ENCODE data around the gene PRPF19.

PRPF19 gene

DNA sequence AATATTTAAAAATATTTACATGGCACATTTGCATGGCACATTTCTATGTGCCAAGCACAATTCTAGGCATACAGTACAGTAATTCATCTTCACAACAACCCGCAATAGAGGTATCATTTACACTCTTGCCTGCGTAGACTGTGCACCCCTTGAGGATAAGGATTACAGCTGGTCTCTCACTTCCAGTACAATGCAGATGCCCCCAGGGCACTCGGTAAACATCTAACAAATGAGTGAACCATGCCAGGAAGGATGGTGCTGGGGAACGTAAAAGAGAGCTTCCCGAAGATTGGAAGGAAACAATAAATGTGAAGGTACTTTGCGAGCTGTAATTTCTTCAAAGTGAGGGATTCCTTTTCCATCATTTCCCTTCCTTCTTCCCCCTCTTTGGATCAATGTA is 1.3 kb downstream of the PRPF19 start:
- DNase-seq (ENCODE audit: low spot score): no peak

DNA sequence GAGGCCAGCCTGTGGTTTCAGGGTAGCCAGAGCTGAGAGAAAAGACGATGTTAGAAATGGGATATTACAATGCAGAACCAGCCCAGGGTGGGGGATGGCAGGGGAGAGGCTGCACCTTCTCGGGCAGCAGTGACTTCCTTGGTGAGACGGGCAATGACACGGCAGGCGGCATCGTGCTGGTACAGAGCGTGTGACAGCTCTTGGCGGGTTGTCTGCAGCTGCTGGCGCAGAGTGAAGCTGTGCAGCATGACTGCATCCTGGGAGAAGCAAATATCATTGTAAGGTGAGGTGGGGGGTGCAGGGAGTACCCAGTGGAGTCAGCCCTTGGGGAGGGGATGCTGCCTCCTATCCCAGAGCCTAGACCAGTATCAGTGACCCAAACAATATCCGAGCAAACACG is 3.8 kb downstream of the PRPF19 start:
- no peak for DNase-seq (ENCODE audit: low spot score)

DNA sequence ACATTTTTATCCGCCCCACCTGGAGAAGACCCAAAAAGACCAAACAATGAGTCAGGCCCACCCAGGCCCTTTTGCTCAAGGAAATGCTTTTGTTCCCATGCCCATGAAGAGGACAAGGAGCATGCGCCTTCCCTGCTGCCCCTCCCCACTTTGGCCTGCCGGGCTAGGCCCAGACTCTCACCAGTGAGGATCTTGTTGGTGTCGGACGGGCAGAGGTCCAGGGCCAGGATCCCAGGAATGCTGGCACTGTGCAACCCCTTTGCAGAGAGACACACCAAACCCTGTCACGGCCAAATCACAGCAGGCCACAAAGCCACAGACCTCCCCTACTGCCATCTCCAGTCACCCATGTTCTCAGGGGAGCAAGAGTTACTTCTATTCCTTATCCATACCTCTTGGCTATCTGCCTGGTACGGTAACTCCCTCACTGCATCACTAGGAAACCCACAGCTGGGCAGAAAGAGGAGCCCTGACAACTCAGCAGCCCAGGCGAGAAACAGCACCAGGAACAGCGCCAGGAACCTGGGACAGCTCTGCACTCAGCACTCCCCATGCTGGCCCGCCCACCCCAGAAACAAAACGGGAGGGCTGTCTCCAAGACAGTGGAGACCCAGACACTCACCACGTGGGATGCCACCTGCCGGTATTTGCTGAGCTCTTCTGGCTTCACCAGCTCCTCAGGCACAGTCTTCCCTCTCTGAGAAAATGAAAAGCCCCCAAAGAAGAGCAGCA is 5.5 kb downstream of the PRPF19 start:
- no peak for DNase-seq (ENCODE audit: low spot score)

DNA sequence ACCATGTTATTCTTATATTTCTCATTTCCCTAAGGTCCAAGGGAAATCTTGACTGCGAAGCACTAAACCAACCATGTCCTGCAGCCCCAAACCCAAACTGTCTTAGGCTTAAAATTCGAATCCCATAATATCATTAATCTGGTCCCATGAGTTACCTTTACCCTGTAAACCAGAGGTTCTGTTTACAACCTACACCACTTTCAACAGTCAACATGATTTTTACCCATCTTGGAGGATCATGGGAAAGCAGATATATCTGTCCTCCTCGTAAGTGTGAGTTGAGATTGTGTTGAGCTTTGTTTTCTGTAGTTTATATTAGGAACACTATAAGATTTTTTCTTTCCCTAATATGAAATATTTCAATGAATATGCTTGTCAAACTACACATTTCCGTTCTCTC is 6.4 kb downstream of the PRPF19 start:
- DNase-seq (ENCODE audit: low spot score): no peak

DNA sequence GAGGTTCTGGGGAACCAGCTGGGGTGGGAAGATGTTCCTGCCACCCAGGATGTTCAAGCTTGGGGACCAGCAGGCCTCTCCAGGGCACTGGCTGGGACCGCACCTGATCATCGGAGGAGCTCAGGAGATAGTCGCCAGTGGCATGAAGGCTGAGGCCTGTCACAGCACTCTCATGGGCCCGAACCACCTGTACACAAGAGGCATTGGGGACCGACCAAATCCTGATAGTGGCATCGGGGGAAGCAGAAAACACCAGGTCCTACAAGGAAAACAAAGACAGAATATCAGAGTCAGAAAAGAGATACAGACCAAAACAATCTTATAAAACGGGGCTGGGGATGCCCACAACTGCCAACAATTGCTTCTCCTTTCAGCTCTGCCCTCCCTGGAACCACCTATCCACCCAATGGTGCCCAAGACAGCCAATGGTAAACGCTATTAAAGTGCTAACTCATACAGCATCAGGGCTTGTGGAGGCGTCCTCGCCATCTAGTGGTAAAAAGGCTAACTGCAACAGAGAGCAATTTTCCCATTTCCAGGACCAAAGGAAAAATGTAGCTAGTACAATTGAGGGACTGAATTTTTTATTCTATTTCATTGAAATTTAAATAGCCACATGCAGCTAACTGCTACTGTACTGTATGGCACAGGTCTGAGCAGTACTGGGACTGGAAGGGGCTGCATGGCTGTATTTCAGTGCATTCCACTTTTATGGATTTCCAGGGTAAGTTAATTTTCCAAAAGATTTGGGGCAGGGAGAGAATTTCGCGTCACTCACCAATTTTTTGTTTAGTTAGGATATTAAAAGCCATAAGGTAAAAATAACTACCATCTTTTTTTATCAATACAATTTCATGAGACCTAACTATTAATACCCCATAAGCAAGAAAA is 7.1 kb downstream of the PRPF19 start:
- DNase-seq (ENCODE audit: low spot score): peak; percentile 61

DNA sequence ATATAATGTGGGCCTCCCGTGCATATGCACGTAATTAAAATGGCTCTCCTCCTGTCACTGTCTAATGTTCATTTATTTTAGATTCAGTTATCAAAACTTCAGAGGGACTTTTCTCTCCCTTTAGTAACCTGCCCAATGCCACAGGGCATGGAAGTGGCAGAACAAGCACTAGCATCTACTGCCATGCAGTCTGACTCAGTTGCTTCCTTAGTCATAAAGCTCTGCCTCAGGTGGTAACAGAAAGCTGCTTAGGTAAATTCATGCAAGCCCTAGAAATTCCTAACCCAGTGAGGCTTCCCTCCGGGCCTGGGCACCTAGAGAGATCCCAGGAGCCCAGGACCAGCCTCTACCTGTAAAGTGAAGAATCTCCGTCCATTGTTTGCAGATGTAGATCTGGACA is 8.9 kb downstream of the PRPF19 start:
- no peak for DNase-seq (ENCODE audit: low spot score)

DNA sequence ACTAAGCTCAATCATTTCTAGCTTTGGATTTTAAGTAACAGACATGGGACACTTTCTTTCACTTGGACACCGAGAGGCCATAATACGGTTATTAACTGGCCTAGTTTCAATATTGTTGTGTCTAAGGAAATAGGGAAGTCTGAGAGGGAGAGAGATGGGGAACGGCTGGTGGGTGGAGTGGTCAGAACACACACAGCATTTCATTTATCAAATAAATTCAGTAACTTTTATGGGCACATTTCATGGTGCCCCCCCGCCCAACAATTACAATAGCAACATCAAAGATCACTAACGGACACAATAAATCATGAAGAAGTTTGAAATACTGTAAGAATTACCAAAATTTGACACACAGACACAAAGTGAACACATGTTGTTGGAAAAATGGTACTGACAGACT is 10.7 kb downstream of the PRPF19 start:
- no peak for DNase-seq (ENCODE audit: low spot score)

DNA sequence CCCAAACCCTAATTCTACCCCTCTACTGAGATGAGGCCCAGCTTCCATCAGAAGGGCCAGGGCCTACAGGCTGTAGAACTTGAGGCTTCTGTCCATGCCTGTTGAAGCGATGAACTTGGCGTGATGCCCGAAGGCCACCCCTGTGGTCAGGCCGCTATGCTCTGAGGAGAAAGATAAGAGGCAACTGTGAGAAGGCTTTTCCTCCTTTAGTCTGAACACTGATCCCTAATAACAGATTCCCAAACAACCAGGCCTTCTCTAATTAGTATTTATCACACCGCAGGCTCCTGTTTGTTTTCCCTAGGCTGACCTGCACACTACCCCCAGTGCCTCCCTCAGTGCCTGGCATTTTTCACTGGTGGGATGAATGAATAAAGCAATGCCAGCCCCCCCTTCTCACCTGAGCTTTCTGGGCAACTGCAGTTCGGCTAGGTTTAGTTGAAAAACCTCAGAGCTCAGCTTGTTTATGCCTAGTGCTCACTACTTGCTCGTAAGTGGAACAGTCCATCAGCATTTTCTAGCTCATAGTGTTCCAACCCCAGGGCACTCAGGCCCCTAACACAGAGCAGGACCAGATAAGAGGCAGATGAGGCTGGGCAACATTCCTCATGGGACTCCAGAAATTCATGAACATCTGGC is 15.2 kb downstream of the PRPF19 start:
- DNase-seq (ENCODE audit: low spot score): no peak

DNA sequence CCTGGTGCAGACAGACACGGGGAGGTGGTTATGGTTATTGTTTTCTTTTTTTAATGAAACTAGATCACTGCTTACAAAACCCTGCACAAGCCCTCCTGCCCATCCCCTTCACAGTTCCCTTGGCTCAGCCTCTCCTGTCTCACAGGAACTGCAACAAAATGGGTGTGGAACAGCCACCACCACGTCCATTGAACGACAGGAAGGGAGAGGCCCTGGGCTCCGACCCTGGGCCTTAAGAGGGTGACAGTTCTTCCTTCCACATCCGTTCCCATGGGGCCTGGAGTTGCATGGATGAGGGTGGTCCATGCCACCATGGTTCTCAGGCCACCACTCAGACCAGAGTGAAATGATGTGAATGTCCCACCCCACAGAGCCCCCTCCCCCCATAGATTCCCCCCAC is 15.7 kb downstream of the PRPF19 start:
- DNase-seq (ENCODE audit: low spot score): no peak

DNA sequence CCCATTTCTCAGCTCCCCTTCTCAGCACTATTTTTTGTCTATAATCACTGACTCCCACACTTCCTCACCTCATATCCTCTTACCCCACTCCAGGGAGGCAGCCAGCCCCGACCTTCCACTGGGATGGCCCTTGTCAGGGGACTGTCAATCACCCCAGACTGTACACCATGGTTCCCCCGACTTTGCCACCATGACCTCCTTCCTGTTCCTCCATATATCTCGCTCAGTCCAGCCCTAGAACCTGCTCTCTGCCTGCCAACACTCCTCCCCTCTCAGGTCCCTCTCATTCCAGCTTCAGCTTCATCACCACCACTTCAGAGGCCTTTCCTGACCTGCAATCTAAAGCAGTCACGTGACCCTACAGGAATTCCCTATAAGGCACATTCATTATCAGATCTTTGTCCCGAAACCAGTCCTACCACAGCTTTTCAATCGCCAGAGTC is 16.5 kb downstream of the PRPF19 start:
- DNase-seq (ENCODE audit: low spot score): no peak

DNA sequence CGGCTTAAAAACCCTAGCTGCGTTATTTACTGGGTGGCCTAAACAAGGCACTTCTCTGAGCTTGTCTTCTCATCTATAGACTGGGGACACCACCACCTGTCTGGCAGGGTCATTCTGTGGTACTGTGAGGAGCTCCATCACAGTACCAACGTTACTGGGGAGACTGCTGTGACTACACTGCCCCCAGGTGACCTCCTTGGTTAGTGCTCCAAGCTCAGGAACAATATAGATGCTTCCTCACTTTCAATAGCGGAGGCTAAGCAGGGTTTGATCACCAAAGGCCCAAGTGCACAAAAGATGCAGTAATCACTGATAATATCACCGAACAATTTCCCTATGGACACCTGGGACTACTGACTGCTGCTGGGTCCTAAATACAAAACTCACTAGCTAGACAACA is 18.8 kb downstream of the PRPF19 start:
- DNase-seq (ENCODE audit: low spot score): no peak

DNA sequence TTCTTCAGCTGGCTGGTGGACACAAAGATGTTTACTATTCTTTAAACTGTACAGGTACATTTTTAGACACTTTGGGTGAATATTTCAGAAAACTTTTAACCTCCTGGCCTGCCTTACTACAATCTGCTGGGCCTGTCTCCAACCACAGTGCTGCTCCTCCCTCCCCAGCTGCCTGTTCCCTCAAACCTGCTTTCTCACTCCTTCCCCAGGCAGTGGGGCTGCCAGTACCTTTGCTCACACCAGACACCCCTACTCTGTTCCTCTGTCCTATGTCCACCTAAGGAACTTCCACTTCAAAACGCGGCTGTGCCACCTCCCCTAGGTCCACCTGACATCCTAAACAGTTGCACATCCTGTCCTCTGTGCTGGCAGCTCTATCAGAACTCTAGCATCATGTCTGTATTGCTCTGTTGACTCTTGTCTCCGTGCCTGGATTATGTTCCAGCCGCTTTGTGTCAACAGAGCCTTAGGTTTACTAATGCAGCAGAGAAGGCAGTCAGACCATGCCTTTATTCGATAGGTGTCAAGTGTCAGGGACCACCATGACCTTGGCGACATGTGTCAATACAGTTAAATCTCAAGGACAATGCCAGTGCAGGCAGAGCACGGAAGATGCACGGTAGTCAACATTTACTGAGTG is 25.6 kb downstream of the PRPF19 start:
- DNase-seq (ENCODE audit: low spot score): no peak

DNA sequence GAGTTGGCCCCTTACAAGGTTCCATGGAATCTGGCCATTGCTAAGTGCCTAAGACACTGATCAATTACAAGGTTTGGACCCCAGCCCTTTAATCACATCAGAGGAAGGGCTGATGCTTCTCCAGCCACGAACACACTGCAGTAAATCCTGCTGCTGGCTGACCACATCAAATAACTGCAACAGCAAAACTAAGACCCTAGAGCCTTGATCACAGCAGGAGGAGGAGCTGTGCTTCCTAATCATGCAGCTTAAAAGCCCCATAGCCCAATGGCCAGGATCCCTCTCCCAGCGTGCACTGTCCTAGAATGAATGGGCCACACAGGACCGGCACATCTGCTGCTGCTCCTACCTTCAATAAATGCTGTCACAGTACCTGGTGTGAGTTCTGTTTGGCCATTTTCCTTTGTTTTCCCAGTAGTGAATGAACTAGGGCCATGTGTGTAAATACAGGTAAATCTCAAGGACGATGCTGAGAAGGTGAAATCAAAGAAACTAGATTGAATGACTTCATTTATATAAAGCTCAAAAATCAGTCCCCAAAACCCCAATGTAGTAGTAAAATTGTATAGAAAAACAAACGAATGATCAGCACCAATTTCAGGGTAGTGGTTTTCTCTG is 26.3 kb downstream of the PRPF19 start:
- DNase-seq (ENCODE audit: low spot score): no peak

DNA sequence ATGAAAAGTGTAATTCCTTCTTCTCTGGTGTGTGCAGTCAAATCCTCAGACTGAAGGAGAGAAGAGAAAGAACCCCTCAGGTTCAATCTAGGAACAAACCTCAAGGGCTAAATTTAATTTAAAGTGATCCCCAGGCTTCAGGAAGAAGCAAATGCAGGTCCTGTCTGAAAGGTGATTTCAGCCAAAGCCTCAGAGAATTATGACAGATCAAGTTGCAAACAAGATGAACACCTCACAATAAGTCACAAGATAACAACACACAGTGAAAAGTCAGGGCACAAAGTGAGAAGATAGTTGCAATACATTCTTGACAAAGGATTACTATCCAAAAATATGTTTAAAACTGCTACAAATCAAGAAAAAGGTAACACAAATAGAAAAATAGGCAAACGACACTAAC is 27.3 kb downstream of the PRPF19 start:
- no peak for DNase-seq (ENCODE audit: low spot score)

DNA sequence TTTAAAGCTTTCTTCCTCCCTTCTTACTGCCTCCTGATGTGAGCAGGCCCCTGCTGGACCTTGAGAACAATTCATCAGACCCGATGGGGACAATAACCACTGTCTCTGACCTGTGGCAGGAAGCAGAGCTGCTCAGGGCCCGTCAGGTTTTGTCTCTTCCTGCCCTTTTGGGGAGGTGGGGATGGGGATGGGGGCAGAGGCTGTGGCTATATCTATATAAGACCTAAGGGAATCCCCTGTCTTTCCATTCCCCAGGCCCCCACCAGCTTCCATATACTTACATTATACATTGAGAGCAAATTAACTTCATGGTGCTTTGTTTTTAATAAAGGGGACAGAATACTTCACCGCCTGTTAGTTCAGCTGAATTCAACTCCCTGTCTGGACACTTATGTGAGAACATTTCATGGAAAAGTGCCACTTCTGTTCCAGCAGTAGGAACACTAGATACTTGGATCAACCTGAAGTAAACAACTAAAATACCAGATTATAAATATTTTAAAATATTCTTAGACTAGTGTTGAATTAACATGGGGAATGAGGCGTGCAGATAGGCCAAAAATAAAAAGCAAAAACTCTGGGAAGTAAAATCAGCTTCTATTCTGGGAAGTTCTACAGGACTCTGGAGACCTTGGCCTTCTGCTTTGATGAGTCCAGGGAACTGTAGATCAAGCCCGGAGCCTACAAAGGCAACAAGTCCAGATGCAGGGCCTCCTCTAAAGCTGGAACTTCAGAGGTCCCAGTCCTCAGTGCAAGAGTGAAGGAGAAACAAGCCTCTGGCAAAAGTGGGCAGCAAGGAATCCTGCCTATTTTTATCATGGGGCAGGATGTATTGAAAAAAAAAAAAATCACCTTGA is 27.9 kb downstream of the PRPF19 start:
- DNase-seq (ENCODE audit: low spot score): no peak

DNA sequence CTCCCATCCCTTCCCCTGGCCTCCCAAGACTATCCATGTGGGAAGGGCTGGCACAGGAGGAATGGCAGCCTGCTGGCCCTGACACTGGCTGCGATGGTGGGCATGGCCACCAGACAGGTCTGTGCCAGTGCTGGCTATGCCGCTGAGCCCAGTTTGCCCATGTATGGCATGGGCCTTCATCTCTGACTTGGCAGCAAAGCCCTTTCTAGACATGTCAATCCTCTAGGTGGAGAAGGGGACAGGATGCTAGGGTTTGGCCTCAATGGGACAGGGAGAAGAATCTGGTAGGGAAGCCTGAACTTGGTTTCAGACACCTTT is 30.3 kb downstream of the PRPF19 start:
- DNase-seq (ENCODE audit: low spot score): no peak

DNA sequence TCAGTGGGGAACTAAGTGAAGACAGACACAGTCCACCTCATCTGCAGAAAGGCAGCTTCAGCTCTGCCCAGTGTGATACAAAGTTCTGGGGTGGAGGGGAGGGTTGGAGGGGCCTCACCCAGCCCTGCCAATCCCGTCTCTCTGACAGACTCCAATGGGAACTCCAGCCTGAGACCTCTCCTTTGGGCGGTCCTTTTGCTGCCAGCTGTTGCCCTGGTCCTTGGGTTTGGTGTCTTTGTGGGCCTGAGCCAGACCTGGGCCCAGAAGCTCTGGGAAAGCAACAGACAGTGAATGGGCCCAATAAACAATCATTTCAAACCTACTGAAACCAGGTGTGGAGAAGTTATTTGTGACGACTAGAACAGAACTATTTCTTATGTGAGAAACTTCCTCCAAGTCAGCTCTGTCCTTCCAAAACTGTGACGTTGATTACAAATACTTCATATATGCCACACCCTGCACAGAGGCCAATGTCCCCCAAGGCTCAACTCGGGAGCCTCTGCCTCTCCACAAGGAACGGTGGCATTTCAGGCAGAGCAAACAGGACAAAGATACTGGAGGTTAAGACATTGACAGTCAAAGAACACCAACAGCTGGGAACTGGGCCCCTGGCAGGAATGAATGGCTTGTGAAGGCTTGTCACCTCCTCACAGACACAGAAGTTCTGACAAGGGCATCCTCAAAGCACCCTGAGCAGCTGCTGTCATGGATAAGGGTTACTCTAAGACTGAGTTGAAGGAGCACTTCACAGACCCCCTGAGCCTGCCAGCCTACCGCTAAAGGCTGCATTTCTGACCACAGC is 30.8 kb downstream of the PRPF19 start:
- no peak for DNase-seq (ENCODE audit: low spot score)

DNA sequence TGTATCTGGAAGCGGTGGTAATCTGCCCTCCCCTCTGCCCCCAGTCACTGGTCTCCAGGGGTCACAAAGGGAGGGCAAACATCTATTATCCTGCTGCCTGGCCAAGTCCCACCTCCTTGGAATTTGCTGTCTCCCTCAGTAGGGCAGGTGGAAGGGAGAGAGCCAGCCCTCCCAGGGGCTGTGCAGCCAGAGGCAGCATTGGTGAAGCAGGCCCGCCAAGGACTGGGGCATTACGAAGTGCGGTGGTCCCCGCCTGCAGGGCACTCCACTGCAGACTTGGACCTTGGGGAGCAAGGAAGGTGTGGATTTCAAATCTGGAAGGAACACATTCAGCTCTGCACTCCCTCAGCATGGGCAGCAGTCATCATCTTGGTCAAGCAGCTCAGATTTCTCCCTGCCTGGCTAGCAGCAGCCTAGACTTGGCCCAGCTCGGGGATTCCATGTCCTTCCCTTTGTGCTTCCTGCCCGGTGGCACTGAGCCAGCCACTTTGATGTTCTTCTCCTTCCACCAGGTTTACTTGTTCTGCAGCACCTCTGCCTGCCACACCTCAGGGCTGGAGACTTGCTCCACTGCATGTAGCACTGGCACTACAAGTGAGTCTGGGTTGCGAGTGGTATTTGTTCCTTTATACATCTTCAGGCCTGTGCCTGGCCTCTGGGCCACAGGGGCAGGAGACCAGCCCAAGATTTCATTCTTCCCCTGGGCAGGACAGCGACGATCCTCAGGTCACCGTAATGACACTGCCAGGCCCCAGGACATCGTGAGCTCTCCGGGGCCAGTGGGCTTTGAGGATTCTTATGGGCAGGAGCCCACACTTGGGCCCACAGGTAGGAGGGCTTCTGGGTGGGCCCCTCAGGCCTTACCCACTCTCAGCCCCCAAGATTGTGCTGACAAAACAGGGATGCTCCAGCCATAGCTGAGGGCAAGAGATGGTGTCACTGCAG is 31.7 kb downstream of the PRPF19 start:
- DNase-seq (ENCODE audit: low spot score): no peak

DNA sequence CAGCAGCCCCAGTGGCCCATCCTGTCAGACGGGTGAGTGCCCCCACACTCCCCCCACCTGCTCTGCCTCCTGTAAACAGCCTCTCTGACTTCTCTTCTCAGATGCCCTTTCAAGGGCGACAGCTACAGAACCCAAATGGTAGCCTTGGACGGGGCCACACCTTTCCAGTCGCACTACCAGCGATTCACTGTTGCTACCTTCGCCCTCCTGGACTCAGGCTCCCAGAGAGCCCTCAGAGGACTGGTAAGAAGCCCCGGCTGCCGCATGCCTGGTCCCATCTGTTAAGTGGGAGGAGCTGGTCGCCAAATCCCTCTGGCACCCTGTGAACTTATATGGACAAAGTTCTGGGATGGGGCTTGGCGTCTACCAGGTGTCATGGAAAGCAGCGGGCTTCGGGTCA is 32.9 kb downstream of the PRPF19 start:
- DNase-seq (ENCODE audit: low spot score): no peak

Measured in COLO829 (cell line).